ENCODE measurements around the gene IQGAP2.

Gene IQGAP2

GRCh38 chr5:76446776-76447175 lies 43.7 kb downstream of the IQGAP2 start:
- H3K4me3 ChIP-seq (ENCODE audit: low read length): no peak overlapping the region
- no peaks in the 10 kb centered on the region for H3K9me3 ChIP-seq (ENCODE audit: control insufficient read depth, low read length)
- H3K36me3 ChIP-seq (ENCODE audit: control insufficient read depth, insufficient read depth, low read length): no peaks in the 10 kb centered on the region
- H3K9ac ChIP-seq (ENCODE audit: low read length): no peak overlapping the region
- peaks cover 22% of the 10 kb centered on the region for H3K4me1 ChIP-seq (ENCODE audit: control insufficient read depth, insufficient read depth, low read length)
- no peaks in the 10 kb centered on the region for H3K27me3 ChIP-seq (ENCODE audit: control insufficient read depth, insufficient read depth, low read length)

GRCh38 chr5:76449606-76450005 lies 46.5 kb downstream of the IQGAP2 start:
- H3K9me3 ChIP-seq (ENCODE audit: control insufficient read depth, low read length): no peaks in the 10 kb centered on the region
- no peaks in the 10 kb centered on the region for H3K27me3 ChIP-seq (ENCODE audit: control insufficient read depth, insufficient read depth, low read length)
- H3K4me3 ChIP-seq (ENCODE audit: low read length): no peak overlapping the region
- no peak overlapping the region for H3K9ac ChIP-seq (ENCODE audit: low read length)
- peaks cover 22% of the 10 kb centered on the region for H3K4me1 ChIP-seq (ENCODE audit: control insufficient read depth, insufficient read depth, low read length)
- no peaks in the 10 kb centered on the region for H3K36me3 ChIP-seq (ENCODE audit: control insufficient read depth, insufficient read depth, low read length)

DNA sequence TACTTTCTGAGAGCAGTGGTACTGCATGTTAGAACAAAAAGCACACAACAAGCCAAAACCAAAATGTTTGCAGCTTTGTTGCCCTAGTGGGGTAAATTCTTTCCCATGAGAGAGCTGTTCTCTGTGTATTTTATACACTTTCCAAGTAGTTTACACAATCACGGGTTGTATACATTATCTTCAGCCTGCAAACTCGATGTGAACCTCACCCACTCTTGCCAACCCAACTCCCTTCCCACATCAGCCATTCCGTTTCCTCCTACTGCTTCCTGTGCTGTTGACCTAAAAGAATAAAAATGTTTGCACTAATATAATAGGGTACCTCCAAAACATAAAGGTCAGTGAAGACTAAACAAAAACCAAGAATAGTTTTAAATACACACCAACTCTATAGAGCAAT lies 47.0 kb downstream of the IQGAP2 start:
- H3K27me3 ChIP-seq (ENCODE audit: control insufficient read depth, insufficient read depth, low read length): no peaks in the 10 kb centered on the region
- H3K4me1 ChIP-seq (ENCODE audit: control insufficient read depth, insufficient read depth, low read length): peaks cover 22% of the 10 kb centered on the region
- no peaks in the 10 kb centered on the region for H3K36me3 ChIP-seq (ENCODE audit: control insufficient read depth, insufficient read depth, low read length)

DNA sequence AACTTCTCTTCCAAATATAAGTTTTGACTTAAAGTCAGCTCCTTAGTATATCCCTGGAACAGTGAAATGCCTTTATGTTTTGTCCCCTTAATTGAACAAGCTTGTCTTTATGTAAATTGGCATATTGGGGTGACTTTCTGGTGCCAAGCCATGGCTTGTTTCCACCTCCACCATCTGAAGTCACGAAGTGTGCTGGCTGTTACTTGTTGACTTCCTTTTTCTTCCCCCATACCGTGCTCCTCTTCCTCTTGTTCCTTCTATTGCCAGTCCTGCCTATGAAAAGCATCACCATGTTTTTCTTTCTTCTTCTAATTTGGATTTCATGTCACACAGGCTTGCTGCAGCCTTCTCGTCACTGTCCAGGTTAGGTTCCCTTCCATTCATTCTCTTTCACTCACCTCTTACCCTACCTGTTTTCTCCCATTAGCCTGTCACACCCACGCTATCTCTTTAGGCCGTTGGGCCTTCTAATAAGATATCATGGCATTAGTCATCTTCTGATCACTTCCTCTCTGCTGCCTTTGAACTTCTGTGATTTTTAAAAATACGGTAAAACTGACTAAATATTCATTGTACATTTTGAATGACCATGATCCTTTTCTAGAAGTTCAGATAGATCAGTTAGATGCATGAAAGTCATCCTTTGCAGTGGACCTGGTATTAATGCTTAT lies 48.1 kb downstream of the IQGAP2 start:
- no peak overlapping the region for H3K4me3 ChIP-seq (ENCODE audit: low read length)
- H3K9me3 ChIP-seq (ENCODE audit: control insufficient read depth, low read length): no peaks in the 10 kb centered on the region
- no peak overlapping the region for H3K9ac ChIP-seq (ENCODE audit: low read length)
- H3K4me1 ChIP-seq (ENCODE audit: control insufficient read depth, insufficient read depth, low read length): peaks cover 22% of the 10 kb centered on the region
- H3K36me3 ChIP-seq (ENCODE audit: control insufficient read depth, insufficient read depth, low read length): no peaks in the 10 kb centered on the region
- H3K27me3 ChIP-seq (ENCODE audit: control insufficient read depth, insufficient read depth, low read length): no peaks in the 10 kb centered on the region

More for the DNA sequence above, 47.0 kb downstream of the IQGAP2 start:
- Histone ChIP-seq H3K9me3 (ENCODE audit: control insufficient read depth, low read length) (no peaks in the 10 kb centered on the region), H3K4me3 (ENCODE audit: low read length) (no peak overlapping the region), H3K9ac (ENCODE audit: low read length) (no peak overlapping the region)

GRCh38 chr5:76455531-76456133 lies 52.5 kb downstream of the IQGAP2 start:
- Histone ChIP-seq H3K36me3 (ENCODE audit: control insufficient read depth, insufficient read depth, low read length) (no peaks in the 10 kb centered on the region), H3K4me1 (ENCODE audit: control insufficient read depth, insufficient read depth, low read length) (peaks cover 41% of the 10 kb centered on the region), H3K9ac (ENCODE audit: low read length) (no peak overlapping the region), H3K9me3 (ENCODE audit: control insufficient read depth, low read length) (no peaks in the 10 kb centered on the region), H3K4me3 (ENCODE audit: low read length) (no peak overlapping the region), H3K27me3 (ENCODE audit: control insufficient read depth, insufficient read depth, low read length) (no peaks in the 10 kb centered on the region)

- Histone ChIP-seq H3K4me3 (ENCODE audit: low read length) (no peak overlapping the region), H3K36me3 (ENCODE audit: control insufficient read depth, insufficient read depth, low read length) (no peaks in the 10 kb centered on the region), H3K9me3 (ENCODE audit: control insufficient read depth, low read length) (no peaks in the 10 kb centered on the region), H3K9ac (ENCODE audit: low read length) (no peak overlapping the region), H3K4me1 (ENCODE audit: control insufficient read depth, insufficient read depth, low read length) (peaks cover 37% of the 10 kb centered on the region), H3K27me3 (ENCODE audit: control insufficient read depth, insufficient read depth, low read length) (no peaks in the 10 kb centered on the region)
Observed at GRCh38 chr5:76456258-76456657, 53.2 kb downstream of the IQGAP2 start.

DNA sequence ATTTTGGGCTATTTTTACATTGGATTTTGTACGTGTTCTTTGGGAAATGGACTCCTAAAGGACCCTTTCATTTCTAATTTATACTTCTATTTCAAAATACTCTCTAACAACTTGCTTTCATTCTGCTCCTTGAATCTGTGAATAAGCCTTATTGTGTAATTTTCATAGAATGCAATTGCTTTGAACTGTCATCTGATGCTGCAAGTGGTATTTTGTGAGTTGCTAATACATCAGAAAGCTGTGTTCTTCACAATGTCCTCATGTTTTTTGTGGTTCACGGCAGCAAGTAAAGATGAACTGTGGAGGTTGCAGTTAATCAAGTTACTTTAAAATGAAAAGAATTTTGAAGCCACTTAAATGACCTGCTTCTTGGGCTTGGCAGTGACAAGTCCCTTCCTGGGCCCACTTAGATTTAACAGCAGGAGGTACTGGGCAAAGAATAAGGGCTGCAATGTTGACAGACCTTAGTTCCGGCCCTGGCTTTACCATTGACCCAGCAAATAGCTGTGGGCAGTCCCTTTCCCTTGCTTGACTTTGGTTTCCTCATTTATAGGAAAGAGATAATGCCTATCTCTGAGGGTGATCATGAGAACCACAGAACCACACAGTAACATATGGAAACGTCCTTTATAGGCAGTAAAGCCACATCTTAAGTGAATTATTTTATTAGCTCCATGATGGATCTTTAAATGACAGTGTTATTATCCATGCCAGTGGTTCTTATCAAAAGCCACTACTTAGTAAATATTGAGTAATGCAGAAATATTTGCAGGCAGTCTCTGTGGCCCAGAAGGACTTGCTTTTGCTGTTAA lies 54.8 kb downstream of the IQGAP2 start:
- Histone ChIP-seq H3K4me3 (ENCODE audit: low read length) (no peak overlapping the region), H3K36me3 (ENCODE audit: control insufficient read depth, insufficient read depth, low read length) (no peaks in the 10 kb centered on the region), H3K27me3 (ENCODE audit: control insufficient read depth, insufficient read depth, low read length) (no peaks in the 10 kb centered on the region), H3K9ac (ENCODE audit: low read length) (no peak overlapping the region), H3K4me1 (ENCODE audit: control insufficient read depth, insufficient read depth, low read length) (peaks cover 42% of the 10 kb centered on the region), H3K9me3 (ENCODE audit: control insufficient read depth, low read length) (no peaks in the 10 kb centered on the region)

- H3K27me3 ChIP-seq (ENCODE audit: control insufficient read depth, insufficient read depth, low read length): no peaks in the 10 kb centered on the region
- no peaks in the 10 kb centered on the region for H3K36me3 ChIP-seq (ENCODE audit: control insufficient read depth, insufficient read depth, low read length)
- H3K9me3 ChIP-seq (ENCODE audit: control insufficient read depth, low read length): no peaks in the 10 kb centered on the region
- H3K9ac ChIP-seq (ENCODE audit: low read length): no peak overlapping the region
- peaks cover 42% of the 10 kb centered on the region for H3K4me1 ChIP-seq (ENCODE audit: control insufficient read depth, insufficient read depth, low read length)
- H3K4me3 ChIP-seq (ENCODE audit: low read length): no peak overlapping the region
Observed at GRCh38 chr5:76458486-76458830, 55.4 kb downstream of the IQGAP2 start.

- Histone ChIP-seq H3K9ac (ENCODE audit: low read length) (no peak overlapping the region), H3K27me3 (ENCODE audit: control insufficient read depth, insufficient read depth, low read length) (no peaks in the 10 kb centered on the region), H3K9me3 (ENCODE audit: control insufficient read depth, low read length) (no peaks in the 10 kb centered on the region), H3K36me3 (ENCODE audit: control insufficient read depth, insufficient read depth, low read length) (no peaks in the 10 kb centered on the region), H3K4me3 (ENCODE audit: low read length) (no peak overlapping the region), H3K4me1 (ENCODE audit: control insufficient read depth, insufficient read depth, low read length) (peaks cover 42% of the 10 kb centered on the region)
Observed at GRCh38 chr5:76460104-76460503, 57.0 kb downstream of the IQGAP2 start.

GRCh38 chr5:76462097-76462667 lies 59.1 kb downstream of the IQGAP2 start:
- no peaks in the 10 kb centered on the region for H3K36me3 ChIP-seq (ENCODE audit: control insufficient read depth, insufficient read depth, low read length)
- no peak overlapping the region for H3K9ac ChIP-seq (ENCODE audit: low read length)
- H3K4me3 ChIP-seq (ENCODE audit: low read length): no peak overlapping the region
- H3K4me1 ChIP-seq (ENCODE audit: control insufficient read depth, insufficient read depth, low read length): peaks cover 39% of the 10 kb centered on the region
- H3K9me3 ChIP-seq (ENCODE audit: control insufficient read depth, low read length): no peaks in the 10 kb centered on the region
- no peaks in the 10 kb centered on the region for H3K27me3 ChIP-seq (ENCODE audit: control insufficient read depth, insufficient read depth, low read length)

GRCh38 chr5:76467216-76467615 lies 64.1 kb downstream of the IQGAP2 start:
- no peak overlapping the region for H3K9ac ChIP-seq (ENCODE audit: low read length)
- H3K4me1 ChIP-seq (ENCODE audit: control insufficient read depth, insufficient read depth, low read length): peaks cover 18% of the 10 kb centered on the region
- no peaks in the 10 kb centered on the region for H3K9me3 ChIP-seq (ENCODE audit: control insufficient read depth, low read length)
- H3K36me3 ChIP-seq (ENCODE audit: control insufficient read depth, insufficient read depth, low read length): no peaks in the 10 kb centered on the region
- H3K27me3 ChIP-seq (ENCODE audit: control insufficient read depth, insufficient read depth, low read length): no peaks in the 10 kb centered on the region
- no peak overlapping the region for H3K4me3 ChIP-seq (ENCODE audit: low read length)
